CD4-positive, alpha-beta T cell treated with Interleukin-6 at 100 ng/mL for 8 hours (primary cell): ENCODE measurements around the gene LY6G6F.

ENCODE experiments used
- DNase-seq: peaks from one replicate; pipeline ENCODE4 v3.0.0-alpha.2; 2020; ENCODE audit warnings: mixed read lengths, low spot score

The LY6G6F gene, protein sequence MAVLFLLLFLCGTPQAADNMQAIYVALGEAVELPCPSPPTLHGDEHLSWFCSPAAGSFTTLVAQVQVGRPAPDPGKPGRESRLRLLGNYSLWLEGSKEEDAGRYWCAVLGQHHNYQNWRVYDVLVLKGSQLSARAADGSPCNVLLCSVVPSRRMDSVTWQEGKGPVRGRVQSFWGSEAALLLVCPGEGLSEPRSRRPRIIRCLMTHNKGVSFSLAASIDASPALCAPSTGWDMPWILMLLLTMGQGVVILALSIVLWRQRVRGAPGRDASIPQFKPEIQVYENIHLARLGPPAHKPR

DNA sequence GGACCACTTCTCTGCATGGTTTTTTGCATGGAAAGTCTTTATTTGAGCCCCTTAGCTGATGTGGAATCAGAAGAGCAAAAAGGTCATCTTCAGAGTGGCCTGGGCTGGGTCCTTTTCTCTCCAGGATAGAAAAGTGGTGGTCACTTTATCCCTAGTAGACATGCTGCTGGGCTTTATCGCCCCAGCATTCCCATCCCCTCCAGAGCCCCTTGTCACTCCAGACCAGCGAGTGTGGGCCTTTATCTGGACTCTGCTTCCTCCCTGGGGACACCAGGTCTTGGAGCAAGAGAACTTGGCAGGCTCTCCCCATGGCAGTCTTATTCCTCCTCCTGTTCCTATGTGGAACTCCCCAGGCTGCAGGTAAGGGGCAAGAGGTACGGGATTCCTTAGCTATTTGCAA lies at the start of gene LY6G6F:
TSS of gene LY6G6F (plus strand) at position 268 of the 400 bp plus-strand sequence. CDS start at position 309, 41 bp downstream.
- no peak for DNase-seq

DNA sequence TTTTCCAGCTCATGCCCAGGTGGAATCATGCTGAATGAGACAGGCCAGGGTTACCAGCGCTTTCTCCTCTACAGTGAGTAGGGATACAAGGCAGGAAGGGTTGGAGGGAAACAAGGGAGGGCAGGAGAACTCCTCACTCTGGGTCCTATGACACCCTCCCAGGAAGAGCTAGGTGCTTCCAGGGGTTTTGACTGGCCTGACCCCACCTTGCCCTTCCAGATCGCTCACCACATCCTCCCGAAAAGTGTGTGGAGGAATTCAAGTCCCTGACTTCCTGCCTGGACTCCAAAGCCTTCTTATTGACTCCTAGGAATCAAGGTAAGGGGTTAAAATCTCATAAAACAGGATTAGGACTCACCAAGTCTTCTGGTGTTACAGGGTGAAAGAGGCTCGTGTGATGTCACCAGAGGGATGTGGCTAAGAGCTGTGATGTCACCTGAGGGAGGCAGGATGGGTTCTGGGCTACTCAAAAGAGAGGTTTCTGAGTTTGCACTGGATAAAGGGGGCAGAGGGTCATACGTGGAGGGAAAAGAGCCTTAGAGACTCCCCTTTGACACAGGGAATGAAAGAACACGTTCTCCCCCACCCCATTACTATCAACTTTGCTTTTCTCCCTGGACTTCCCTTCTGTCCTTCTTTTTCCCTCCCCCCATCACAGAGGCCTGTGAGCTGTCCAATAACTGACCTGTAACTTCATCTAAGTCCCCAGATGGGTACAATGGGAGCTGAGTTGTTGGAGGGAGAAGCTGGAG lies 49.1 kb upstream of the LY6G6F start:
- DNase-seq: no peak

- DNase-seq: no peak
Observed at GRCh38 chr6:31658158-31658688, 48.4 kb upstream of the LY6G6F start.

DNA sequence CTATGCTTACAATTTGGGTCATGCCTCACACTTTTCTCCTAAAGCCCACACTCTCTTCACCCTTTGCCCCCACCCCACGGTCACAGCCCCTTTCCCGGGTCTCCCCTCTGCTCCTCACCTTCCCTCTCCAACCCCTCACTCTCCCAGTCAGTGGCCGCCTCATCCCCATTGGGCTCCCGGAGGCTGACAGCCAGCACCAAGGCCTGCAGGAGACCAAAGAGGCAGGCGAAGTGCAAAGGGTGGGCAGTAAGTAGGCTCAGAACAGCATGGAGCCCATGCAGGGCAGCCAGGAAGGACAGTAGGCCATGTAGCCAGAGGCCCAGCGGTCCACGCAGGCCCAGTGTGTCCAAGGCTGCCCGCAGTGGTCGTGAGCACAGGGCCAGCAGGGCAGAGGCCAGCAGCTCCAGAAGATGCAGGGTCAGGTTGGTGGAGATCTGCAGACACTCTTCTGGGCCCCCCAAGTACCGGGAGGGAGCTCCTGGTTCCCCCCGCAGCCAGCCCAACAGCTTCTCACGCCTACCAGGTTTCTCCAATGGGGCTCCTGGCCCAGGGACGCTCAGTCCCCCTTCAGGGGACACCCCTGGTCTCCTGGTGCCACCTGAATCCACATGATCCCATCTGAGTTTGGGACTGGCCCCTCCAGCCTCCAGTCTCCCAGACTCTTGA lies 47.5 kb upstream of the LY6G6F start:
- DNase-seq: no peak

DNA sequence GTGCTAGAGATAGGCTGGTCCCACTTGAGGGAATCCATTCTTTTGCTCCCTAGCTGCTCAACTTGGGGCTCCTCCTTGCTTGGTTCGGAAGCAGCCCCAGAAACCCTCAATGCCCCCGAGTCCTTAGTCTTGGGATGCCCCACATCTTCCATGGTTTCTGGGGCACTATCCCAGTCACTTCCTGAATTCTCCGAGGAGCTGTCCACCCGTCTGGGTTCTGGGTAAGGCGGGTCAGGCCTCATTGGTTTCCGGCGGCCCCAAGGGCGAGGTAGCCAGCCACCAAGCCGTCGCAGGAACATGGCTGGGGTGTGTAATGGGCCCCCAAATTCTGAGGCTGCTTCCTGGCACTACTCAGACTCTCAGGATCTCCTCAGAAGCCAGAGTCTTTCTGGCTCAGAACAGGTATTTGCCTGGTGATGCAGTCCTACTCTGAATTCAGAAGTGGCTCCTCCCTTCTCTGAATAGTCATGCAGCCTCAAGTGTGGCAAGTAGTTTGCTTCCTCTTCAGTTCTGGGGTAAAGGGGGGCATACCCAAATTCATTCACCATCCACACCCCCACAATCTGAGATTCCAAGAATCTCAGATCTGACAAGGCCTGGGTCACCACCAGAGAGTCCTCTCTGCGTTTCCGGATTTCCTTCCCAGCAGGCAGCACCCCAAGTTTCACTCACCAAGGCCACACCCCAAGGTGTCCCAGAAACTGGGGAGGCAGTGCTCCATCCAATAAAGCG lies 46.9 kb upstream of the LY6G6F start:
- DNase-seq: peak; percentile 28

GRCh38 chr6:31660381-31661261 lies 46.0 kb upstream of the LY6G6F start, which contains the start of gene C6orf47:
Gene C6orf47, minus strand, starts transcription at chr6:31660778. Its CDS starts 831 bp downstream, at chr6:31659947.
- peak; percentile 74 for DNase-seq

DNA sequence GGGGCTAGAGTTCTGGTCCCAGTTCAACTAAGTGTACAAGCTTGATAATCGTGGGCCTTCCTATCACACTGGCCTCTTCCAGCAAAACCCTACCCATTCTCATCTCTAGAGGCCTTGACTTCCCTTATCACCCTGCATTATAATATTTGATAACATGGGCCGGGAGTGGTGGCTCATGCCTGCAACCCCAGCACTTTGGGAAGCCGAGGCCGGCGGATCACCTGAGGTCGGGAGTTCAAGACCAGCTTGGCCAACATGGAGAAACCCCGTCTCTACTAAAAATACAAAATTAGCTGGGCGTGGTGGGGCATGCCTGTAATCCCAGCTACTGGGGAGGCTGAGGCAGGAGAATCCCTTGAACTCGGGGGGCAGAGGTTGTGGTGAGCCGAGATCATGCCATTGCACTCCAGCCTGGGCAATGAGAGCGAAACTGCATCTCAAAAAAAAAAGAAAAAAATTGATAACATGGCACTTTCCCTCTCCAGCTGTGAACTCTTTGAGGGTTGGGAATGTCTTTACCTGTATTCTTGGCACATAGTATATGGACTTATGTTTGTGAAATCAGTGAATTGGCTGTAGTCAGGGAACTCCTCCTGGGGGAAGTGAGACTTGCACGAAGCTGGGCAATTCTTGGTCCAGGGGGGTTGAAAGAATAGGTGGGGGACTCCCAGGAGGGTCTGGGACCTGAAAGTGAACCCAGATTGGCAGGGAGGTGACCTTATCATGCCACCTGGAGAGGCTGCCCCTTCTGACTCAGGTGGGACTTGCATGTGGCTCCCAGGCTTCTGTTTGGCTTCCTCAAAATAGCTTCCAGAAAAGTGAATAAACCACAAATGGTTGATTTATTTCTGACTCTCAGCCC lies 45.2 kb upstream of the LY6G6F start:
- no peak for DNase-seq

- DNase-seq: no peak
Observed at GRCh38 chr6:31662124-31662723, 44.4 kb upstream of the LY6G6F start.

- DNase-seq: no peak
Observed at GRCh38 chr6:31663126-31663960, 43.3 kb upstream of the LY6G6F start.

DNA sequence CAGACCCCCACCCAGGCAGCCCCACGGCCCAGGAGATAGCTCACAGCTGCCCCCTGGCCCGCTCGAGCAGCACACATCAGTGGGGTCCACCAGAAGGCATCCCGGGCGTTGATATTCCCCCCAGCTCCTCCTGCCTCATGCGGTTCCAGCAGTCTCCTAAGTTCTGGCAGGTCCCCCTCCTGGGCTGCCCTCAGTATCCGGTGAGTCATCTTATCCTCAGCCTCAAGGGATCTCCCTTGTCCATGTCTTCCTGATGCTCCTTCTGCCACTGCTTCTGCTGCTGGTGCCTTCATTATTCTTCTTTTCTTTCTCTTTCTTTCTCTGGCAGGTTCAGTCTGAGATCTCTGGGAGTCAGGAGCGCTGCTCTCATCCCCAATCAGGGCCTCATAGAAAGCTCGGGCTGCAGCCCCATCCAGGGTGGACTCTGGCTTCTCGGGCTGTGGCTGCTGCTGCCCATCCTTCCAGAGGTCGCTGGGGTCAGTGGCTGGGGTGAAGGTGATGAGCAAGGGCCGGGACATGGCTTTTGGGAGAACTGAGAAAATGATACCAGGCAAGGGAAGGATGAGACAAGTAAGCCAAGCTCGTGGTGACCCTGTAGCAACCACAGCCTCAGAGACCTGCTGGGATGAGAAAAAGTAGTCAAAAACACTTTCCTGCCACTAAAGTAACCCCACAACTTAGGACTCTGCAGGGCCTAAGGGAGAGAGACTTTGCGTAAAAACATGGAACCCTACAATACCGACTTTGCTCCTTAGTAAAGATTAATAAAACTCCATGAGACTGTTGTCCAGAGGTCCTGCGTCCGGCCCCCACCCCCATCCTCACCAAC lies 42.5 kb upstream of the LY6G6F start:
- DNase-seq: no peak

GRCh38 chr6:31664790-31665500 lies 41.7 kb upstream of the LY6G6F start, which contains the start of gene GPANK1:
Gene GPANK1, minus strand, starts transcription at chr6:31664997. Its CDS starts 519 bp downstream, at chr6:31664478.
- DNase-seq: peak; percentile 90

- peak; percentile 98 for DNase-seq
Observed at GRCh38 chr6:31665501-31666336, 40.9 kb upstream of the LY6G6F start, which contains the start of gene CSNK2B. Gene CSNK2B, plus strand, starts transcription at chr6:31666080. Its CDS starts 752 bp downstream, at chr6:31666832.

GRCh38 chr6:31666337-31666965 lies 40.2 kb upstream of the LY6G6F start:
- no peak for DNase-seq

- DNase-seq: no peak
Observed at GRCh38 chr6:31669676-31670075, 37.0 kb upstream of the LY6G6F start, which contains the start of gene LY6G5B. Gene LY6G5B, plus strand, starts transcription at chr6:31669976. Its CDS starts 975 bp downstream, at chr6:31670951.

- no peak for DNase-seq
Observed at GRCh38 chr6:31676322-31676903, 30.3 kb upstream of the LY6G6F start.
